ENCODE data around the gene RDH14.

Gene RDH14

GRCh38 chr2:18520451-18521425 lies 39.7 kb downstream of the RDH14 start:
- no peaks in the 10 kb centered on the region for H3K9me3 ChIP-seq (replicated peaks in 1 of 11)

GRCh38 chr2:18519914-18520450 lies 40.5 kb downstream of the RDH14 start:
- Histone ChIP-seq H4K20me1 (no peaks in the 10 kb centered on the region), H3K4me2 (no peak overlapping the region), H3K9me3 (replicated peaks in 1 of 11) (no peaks in the 10 kb centered on the region), H3K9ac (no peak overlapping the region), H3K4me1 (no peaks in the 10 kb centered on the region; a peak in 1 of 20 replicates), H3K27me3 (no peaks in the 10 kb centered on the region), H3K27ac (no peak overlapping the region), H3K36me3 (no peaks in the 10 kb centered on the region), H3K4me3 (no peak overlapping the region)
- TF ChIP-seq Cebpa-rat (IDR thresholded peaks at IDR 0.05), result no peak

More at GRCh38 chr2:18520451-18521425, 39.7 kb downstream of the RDH14 start:
- H3K4me2 ChIP-seq, result no peak overlapping the region
- no peak overlapping the region for H3K27ac ChIP-seq
- H3K9ac ChIP-seq, result no peak overlapping the region
- no peaks in the 10 kb centered on the region for H4K20me1 ChIP-seq
- no peaks in the 10 kb centered on the region for H3K36me3 ChIP-seq
- H3K4me1 ChIP-seq, result no peaks in the 10 kb centered on the region; a peak in 1 of 20 replicates
- TF ChIP-seq Cebpa-rat (IDR thresholded peaks at IDR 0.05), result no peak
- no peak overlapping the region for H3K4me3 ChIP-seq
- H3K27me3 ChIP-seq, result no peaks in the 10 kb centered on the region

GRCh38 chr2:18518116-18519111 lies 42.0 kb downstream of the RDH14 start:
- Histone ChIP-seq H3K4me3 (no peak overlapping the region), H3K9ac (no peak overlapping the region), H3K4me2 (no peak overlapping the region), H4K20me1 (no peaks in the 10 kb centered on the region), H3K27me3 (no peaks in the 10 kb centered on the region), H3K9me3 (replicated peaks in 1 of 11) (no peaks in the 10 kb centered on the region), H3K4me1 (peaks cover 0 to 3% (median 0%) of the 10 kb centered on the region in 10 experiments; a peak in 2 of 20 replicates), H3K27ac (no peak overlapping the region), H3K36me3 (no peaks in the 10 kb centered on the region)
- TF ChIP-seq Cebpa-rat (IDR thresholded peaks at IDR 0.05), result no peak

GRCh38 chr2:18517386-18517785 lies 43.1 kb downstream of the RDH14 start:
- no peaks in the 10 kb centered on the region for H3K36me3 ChIP-seq
- no peak overlapping the region for H3K27ac ChIP-seq
- peaks cover 0 to 3% (median 0%) of the 10 kb centered on the region in 10 experiments; a peak in 2 of 20 replicates for H3K4me1 ChIP-seq
- no peaks in the 10 kb centered on the region for H3K27me3 ChIP-seq
- H3K4me3 ChIP-seq, result no peak overlapping the region
- no peak overlapping the region for H3K9ac ChIP-seq
- no peaks in the 10 kb centered on the region for H3K9me3 ChIP-seq (replicated peaks in 1 of 11)
- no peaks in the 10 kb centered on the region for H4K20me1 ChIP-seq
- no peak overlapping the region for H3K4me2 ChIP-seq
- TF ChIP-seq Cebpa-rat (IDR thresholded peaks at IDR 0.05), result no peak

GRCh38 chr2:18516112-18516511 lies 44.3 kb downstream of the RDH14 start:
- Histone ChIP-seq H3K4me3 (no peak overlapping the region), H3K27me3 (no peaks in the 10 kb centered on the region), H3K27ac (no peak overlapping the region), H3K4me2 (no peak overlapping the region), H3K36me3 (no peaks in the 10 kb centered on the region), H3K9ac (no peak overlapping the region), H4K20me1 (no peaks in the 10 kb centered on the region), H3K9me3 (replicated peaks in 1 of 11) (no peaks in the 10 kb centered on the region), H3K4me1 (peaks cover 0 to 3% (median 0%) of the 10 kb centered on the region in 10 experiments; a peak in 2 of 20 replicates)
- no peak for TF ChIP-seq Cebpa-rat (IDR thresholded peaks at IDR 0.05)

GRCh38 chr2:18514526-18515461 lies 45.7 kb downstream of the RDH14 start:
- H3K9ac ChIP-seq, result peak overlapping the region in 1 of 11 experiments; percentile 22; a peak in 1 of 22 replicates
- H3K4me2 ChIP-seq, result no peak overlapping the region; a peak in 1 of 22 replicates
- H3K4me1 ChIP-seq, result peaks cover 0 to 3% (median 0%) of the 10 kb centered on the region in 10 experiments; a peak in 2 of 20 replicates
- no peaks in the 10 kb centered on the region for H3K36me3 ChIP-seq
- H3K9me3 ChIP-seq (replicated peaks in 1 of 11), result no peaks in the 10 kb centered on the region
- no peaks in the 10 kb centered on the region for H3K27me3 ChIP-seq
- no peak overlapping the region for H3K27ac ChIP-seq
- no peak overlapping the region for H3K4me3 ChIP-seq
- TF ChIP-seq Cebpa-rat (IDR thresholded peaks at IDR 0.05), result no peak
- no peaks in the 10 kb centered on the region for H4K20me1 ChIP-seq

GRCh38 chr2:18510775-18511174 lies 49.7 kb downstream of the RDH14 start:
- Histone ChIP-seq H3K9ac (no peak overlapping the region), H3K4me3 (no peak overlapping the region), H3K36me3 (no peaks in the 10 kb centered on the region), H3K27me3 (no peaks in the 10 kb centered on the region), H3K4me1 (peaks cover 0 to 7% (median 2%) of the 10 kb centered on the region in 10 experiments; a peak in 10 of 20 replicates), H3K27ac (no peak overlapping the region), H3K4me2 (no peak overlapping the region), H4K20me1 (no peaks in the 10 kb centered on the region), H3K9me3 (replicated peaks in 1 of 11) (no peaks in the 10 kb centered on the region)
- TF ChIP-seq Cebpa-rat (IDR thresholded peaks at IDR 0.05), result no peak

GRCh38 chr2:18506883-18507509 lies 53.5 kb downstream of the RDH14 start:
- Histone ChIP-seq H3K4me3 (no peak overlapping the region), H3K4me2 (no peak overlapping the region), H3K27ac (no peak overlapping the region), H3K27me3 (no peaks in the 10 kb centered on the region), H3K4me1 (peaks cover 0 to 28% (median 17%) of the 10 kb centered on the region in 10 experiments; a peak in 15 of 20 replicates), H3K9me3 (replicated peaks in 1 of 11) (no peaks in the 10 kb centered on the region), H3K9ac (no peak overlapping the region), H4K20me1 (no peaks in the 10 kb centered on the region), H3K36me3 (no peaks in the 10 kb centered on the region)
- no peak for TF ChIP-seq Cebpa-rat (IDR thresholded peaks at IDR 0.05)
